ENCODE results near the gene KIF4A.

The KIF4A gene

DNA sequence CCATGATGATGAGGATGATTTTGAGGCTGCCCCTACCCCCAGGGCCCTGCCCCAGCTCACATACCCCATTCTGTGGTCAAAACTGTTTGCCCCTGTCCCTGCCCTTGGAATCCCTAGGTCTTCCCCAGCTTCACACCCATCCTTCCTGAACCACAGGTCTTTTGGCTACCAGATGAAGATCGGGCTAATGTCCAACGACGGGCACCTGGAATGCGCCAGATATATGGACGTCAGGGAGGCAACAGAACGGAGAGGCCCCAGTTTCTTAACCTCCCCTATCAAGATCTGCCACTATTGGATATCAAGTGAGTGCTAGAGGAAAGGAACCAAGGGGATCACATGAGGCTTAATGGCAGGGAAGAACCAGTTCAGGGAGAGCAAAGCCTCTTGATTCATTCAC is 139.9 kb downstream of the KIF4A start:
- Histone ChIP-seq H4K20me1 (ENCODE audit: insufficient read depth) (no peaks in the 10 kb centered on the region), H3K79me2 (ENCODE audit: insufficient read depth, low read depth) (no peaks in the 10 kb centered on the region), H3K4me3 (IDR thresholded peaks at IDR 0.05; ENCODE audit: insufficient read depth, low read depth, low read length) (no peak overlapping the region), H3K27me3 (ENCODE audit: insufficient read depth, low read depth) (no peaks in the 10 kb centered on the region), H3K36me3 (ENCODE audit: insufficient read depth) (no peaks in the 10 kb centered on the region), H3K4me2 (no peak overlapping the region), H2AFZ (ENCODE audit: low read depth) (no peak overlapping the region), H3K4me1 (ENCODE audit: low read depth, poor library complexity, severe bottlenecking) (peaks cover 7% of the 10 kb centered on the region), H3K9ac (no peak overlapping the region), H3K27ac (no peak overlapping the region)
- TF ChIP-seq CTCF (conservative IDR thresholded peaks at IDR 0.05; ENCODE audit: low read depth, low read length) = no peak

GRCh38 chrX:70432936-70433847 is 143.3 kb downstream of the KIF4A start:
- H3K79me2 ChIP-seq (ENCODE audit: insufficient read depth, low read depth) = no peaks in the 10 kb centered on the region
- H3K27ac ChIP-seq = peak overlapping the region; percentile 96
- peak overlapping the region; percentile 96; the same call in 1 of the 2 replicates for H3K9ac ChIP-seq
- TF ChIP-seq CTCF (conservative IDR thresholded peaks at IDR 0.05; ENCODE audit: low read depth, low read length) = no peak
- H3K4me3 ChIP-seq (IDR thresholded peaks at IDR 0.05; ENCODE audit: insufficient read depth, low read depth, low read length) = no peak overlapping the region
- no peaks in the 10 kb centered on the region for H3K27me3 ChIP-seq (ENCODE audit: insufficient read depth, low read depth)
- H3K36me3 ChIP-seq (ENCODE audit: insufficient read depth) = no peaks in the 10 kb centered on the region
- peak overlapping the region; percentile 68 for H3K4me2 ChIP-seq
- H2AFZ ChIP-seq (ENCODE audit: low read depth) = peak overlapping the region; percentile 90; the same call in 1 of the 2 replicates
- H3K4me1 ChIP-seq (ENCODE audit: low read depth, poor library complexity, severe bottlenecking) = peaks cover 36% of the 10 kb centered on the region
- no peaks in the 10 kb centered on the region for H4K20me1 ChIP-seq (ENCODE audit: insufficient read depth)

GRCh38 chrX:70433848-70434351 is 144.0 kb downstream of the KIF4A start:
- no peak overlapping the region for H3K4me3 ChIP-seq (IDR thresholded peaks at IDR 0.05; ENCODE audit: insufficient read depth, low read depth, low read length)
- peak overlapping the region; percentile 68 for H3K4me2 ChIP-seq
- H3K27ac ChIP-seq = peak overlapping the region; percentile 96
- H3K4me1 ChIP-seq (ENCODE audit: low read depth, poor library complexity, severe bottlenecking) = peaks cover 42% of the 10 kb centered on the region
- no peaks in the 10 kb centered on the region for H3K36me3 ChIP-seq (ENCODE audit: insufficient read depth)
- H3K79me2 ChIP-seq (ENCODE audit: insufficient read depth, low read depth) = no peaks in the 10 kb centered on the region
- H3K27me3 ChIP-seq (ENCODE audit: insufficient read depth, low read depth) = no peaks in the 10 kb centered on the region
- TF ChIP-seq CTCF (conservative IDR thresholded peaks at IDR 0.05; ENCODE audit: low read depth, low read length) = peak; percentile 61
- H2AFZ ChIP-seq (ENCODE audit: low read depth) = peak overlapping the region; percentile 90
- H4K20me1 ChIP-seq (ENCODE audit: insufficient read depth) = no peaks in the 10 kb centered on the region
- peak overlapping the region; percentile 96 for H3K9ac ChIP-seq

- peak overlapping the region; percentile 96 for H3K27ac ChIP-seq
- H3K4me1 ChIP-seq (ENCODE audit: low read depth, poor library complexity, severe bottlenecking) = peaks cover 46% of the 10 kb centered on the region
- no peaks in the 10 kb centered on the region for H4K20me1 ChIP-seq (ENCODE audit: insufficient read depth)
- peak overlapping the region; percentile 96 for H3K9ac ChIP-seq
- H3K4me3 ChIP-seq (IDR thresholded peaks at IDR 0.05; ENCODE audit: insufficient read depth, low read depth, low read length) = no peak overlapping the region
- no peak for TF ChIP-seq CTCF (conservative IDR thresholded peaks at IDR 0.05; ENCODE audit: low read depth, low read length)
- H3K79me2 ChIP-seq (ENCODE audit: insufficient read depth, low read depth) = no peaks in the 10 kb centered on the region
- peak overlapping the region; percentile 64 for H3K4me2 ChIP-seq
- H3K36me3 ChIP-seq (ENCODE audit: insufficient read depth) = no peaks in the 10 kb centered on the region
- no peaks in the 10 kb centered on the region for H3K27me3 ChIP-seq (ENCODE audit: insufficient read depth, low read depth)
- H2AFZ ChIP-seq (ENCODE audit: low read depth) = peak overlapping the region; percentile 90
These were observed 144.5 kb downstream of the KIF4A start for GRCh38 chrX:70434352-70434866.

All from KMS-11 (cell line).